ENCODE measurements around the gene PIGN. TPM values are rescaled to one million over a fixed set of nuclear protein-coding genes. Genes with fewer than 3 reads are reported as not detected.

PIGN gene
- total RNA-seq, 1 donor, result 17.1 TPM

- H3K9me3 ChIP-seq (ENCODE audit: low read depth, low read length), result no peaks in the 10 kb centered on the region
- H3K4me3 ChIP-seq (ENCODE audit: low read length), result no peak overlapping the region
- H3K4me1 ChIP-seq (ENCODE audit: insufficient read depth, low read length), result no peaks in the 10 kb centered on the region
- H3K27me3 ChIP-seq (ENCODE audit: insufficient read depth, low read length), result no peaks in the 10 kb centered on the region
Observed at GRCh38 chr18:62164310-62164709, 22.5 kb downstream of the PIGN start.

GRCh38 chr18:62157843-62158242, 29.0 kb downstream of the PIGN start:
- H3K27me3 ChIP-seq (ENCODE audit: insufficient read depth, low read length), result no peaks in the 10 kb centered on the region
- H3K9me3 ChIP-seq (ENCODE audit: low read depth, low read length), result no peaks in the 10 kb centered on the region
- H3K4me1 ChIP-seq (ENCODE audit: insufficient read depth, low read length), result no peaks in the 10 kb centered on the region
- no peak overlapping the region for H3K4me3 ChIP-seq (ENCODE audit: low read length)

GRCh38 chr18:62152844-62153243, 34.0 kb downstream of the PIGN start:
- H3K9me3 ChIP-seq (ENCODE audit: low read depth, low read length), result no peaks in the 10 kb centered on the region
- H3K27me3 ChIP-seq (ENCODE audit: insufficient read depth, low read length), result no peaks in the 10 kb centered on the region
- H3K4me3 ChIP-seq (ENCODE audit: low read length), result no peak overlapping the region
- no peaks in the 10 kb centered on the region for H3K4me1 ChIP-seq (ENCODE audit: insufficient read depth, low read length)

GRCh38 chr18:62151068-62151771, 35.6 kb downstream of the PIGN start:
- Histone ChIP-seq H3K4me1 (ENCODE audit: insufficient read depth, low read length) (no peaks in the 10 kb centered on the region), H3K27me3 (ENCODE audit: insufficient read depth, low read length) (no peaks in the 10 kb centered on the region), H3K9me3 (ENCODE audit: low read depth, low read length) (no peaks in the 10 kb centered on the region), H3K4me3 (ENCODE audit: low read length) (no peak overlapping the region)

- H3K4me1 ChIP-seq (ENCODE audit: insufficient read depth, low read length), result no peaks in the 10 kb centered on the region
- H3K9me3 ChIP-seq (ENCODE audit: low read depth, low read length), result no peaks in the 10 kb centered on the region
Observed at GRCh38 chr18:62144338-62144737, 42.5 kb downstream of the PIGN start.

GRCh38 chr18:62140259-62140658, 46.6 kb downstream of the PIGN start:
- H3K4me1 ChIP-seq (ENCODE audit: insufficient read depth, low read length), result no peaks in the 10 kb centered on the region
- no peaks in the 10 kb centered on the region for H3K27me3 ChIP-seq (ENCODE audit: insufficient read depth, low read length)
- no peaks in the 10 kb centered on the region for H3K9me3 ChIP-seq (ENCODE audit: low read depth, low read length)
- H3K4me3 ChIP-seq (ENCODE audit: low read length), result no peak overlapping the region

More at GRCh38 chr18:62144338-62144737, 42.5 kb downstream of the PIGN start:
- Histone ChIP-seq H3K4me3 (ENCODE audit: low read length) (no peak overlapping the region), H3K27me3 (ENCODE audit: insufficient read depth, low read length) (no peaks in the 10 kb centered on the region)

- Histone ChIP-seq H3K4me1 (ENCODE audit: insufficient read depth, low read length) (peaks cover 4% of the 10 kb centered on the region), H3K4me3 (ENCODE audit: low read length) (no peak overlapping the region), H3K9me3 (ENCODE audit: low read depth, low read length) (no peaks in the 10 kb centered on the region), H3K27me3 (ENCODE audit: insufficient read depth, low read length) (no peaks in the 10 kb centered on the region)
Observed at GRCh38 chr18:62138461-62139235, 48.2 kb downstream of the PIGN start.

- H3K4me3 ChIP-seq (ENCODE audit: low read length), result no peak overlapping the region
- no peaks in the 10 kb centered on the region for H3K27me3 ChIP-seq (ENCODE audit: insufficient read depth, low read length)
- peaks cover 4% of the 10 kb centered on the region for H3K4me1 ChIP-seq (ENCODE audit: insufficient read depth, low read length)
- H3K9me3 ChIP-seq (ENCODE audit: low read depth, low read length), result no peaks in the 10 kb centered on the region
Observed at GRCh38 chr18:62131301-62131909, 55.5 kb downstream of the PIGN start.

- no peaks in the 10 kb centered on the region for H3K4me1 ChIP-seq (ENCODE audit: insufficient read depth, low read length)
- no peak overlapping the region for H3K4me3 ChIP-seq (ENCODE audit: low read length)
- H3K27me3 ChIP-seq (ENCODE audit: insufficient read depth, low read length), result no peaks in the 10 kb centered on the region
- H3K9me3 ChIP-seq (ENCODE audit: low read depth, low read length), result no peaks in the 10 kb centered on the region
Observed at GRCh38 chr18:62128157-62128556, 58.7 kb downstream of the PIGN start.

GRCh38 chr18:62126737-62127136, 60.1 kb downstream of the PIGN start:
- Histone ChIP-seq H3K4me1 (ENCODE audit: insufficient read depth, low read length) (no peaks in the 10 kb centered on the region), H3K27me3 (ENCODE audit: insufficient read depth, low read length) (no peaks in the 10 kb centered on the region), H3K4me3 (ENCODE audit: low read length) (no peak overlapping the region), H3K9me3 (ENCODE audit: low read depth, low read length) (no peaks in the 10 kb centered on the region)

- H3K4me1 ChIP-seq (ENCODE audit: insufficient read depth, low read length), result no peaks in the 10 kb centered on the region
- H3K4me3 ChIP-seq (ENCODE audit: low read length), result no peak overlapping the region
- H3K9me3 ChIP-seq (ENCODE audit: low read depth, low read length), result no peaks in the 10 kb centered on the region
- H3K27me3 ChIP-seq (ENCODE audit: insufficient read depth, low read length), result no peaks in the 10 kb centered on the region
Observed at GRCh38 chr18:62125702-62126101, 61.2 kb downstream of the PIGN start.

- Histone ChIP-seq H3K4me3 (ENCODE audit: low read length) (no peak overlapping the region), H3K27me3 (ENCODE audit: insufficient read depth, low read length) (no peaks in the 10 kb centered on the region), H3K9me3 (ENCODE audit: low read depth, low read length) (no peaks in the 10 kb centered on the region), H3K4me1 (ENCODE audit: insufficient read depth, low read length) (no peaks in the 10 kb centered on the region)
Observed at GRCh38 chr18:62122330-62122729, 64.5 kb downstream of the PIGN start.

GRCh38 chr18:62119884-62120283, 67.0 kb downstream of the PIGN start:
- no peak overlapping the region for H3K4me3 ChIP-seq (ENCODE audit: low read length)
- no peaks in the 10 kb centered on the region for H3K9me3 ChIP-seq (ENCODE audit: low read depth, low read length)
- no peaks in the 10 kb centered on the region for H3K4me1 ChIP-seq (ENCODE audit: insufficient read depth, low read length)
- H3K27me3 ChIP-seq (ENCODE audit: insufficient read depth, low read length), result no peaks in the 10 kb centered on the region

GRCh38 chr18:62118328-62118727, 68.5 kb downstream of the PIGN start:
- Histone ChIP-seq H3K4me1 (ENCODE audit: insufficient read depth, low read length) (no peaks in the 10 kb centered on the region), H3K9me3 (ENCODE audit: low read depth, low read length) (no peaks in the 10 kb centered on the region), H3K4me3 (ENCODE audit: low read length) (no peak overlapping the region), H3K27me3 (ENCODE audit: insufficient read depth, low read length) (no peaks in the 10 kb centered on the region)

GRCh38 chr18:62109676-62110075, 77.2 kb downstream of the PIGN start:
- Histone ChIP-seq H3K27me3 (ENCODE audit: insufficient read depth, low read length) (no peaks in the 10 kb centered on the region), H3K4me1 (ENCODE audit: insufficient read depth, low read length) (no peaks in the 10 kb centered on the region), H3K9me3 (ENCODE audit: low read depth, low read length) (no peaks in the 10 kb centered on the region), H3K4me3 (ENCODE audit: low read length) (no peak overlapping the region)

Measured in mononuclear cell (primary cell).